Testis (tissue), 2 donors: ENCODE data around the gene PSMD8.

ENCODE experiments used
- POLR2A ChIP-seq: fragments of 450-650 bp; IDR thresholded peaks from one replicate; pipeline ENCODE4 v1.6.1; 2017; ENCODE audit warnings: antibody characterized with exemption, mild to moderate bottlenecking, moderate library complexity
- TF ChIP-seq, protein P1 (sequence below), 3 experiments: fragments of 450-650 bp in 2 of 3; fragments of 200-600 bp in 1 of 3; sonication (generic) in 1 of 3; IDR thresholded peaks; one replicate each; pipeline ENCODE4 v1.5.1; 2016 to 2019; ENCODE audit warnings: antibody characterized with exemption in 3 of 3, mild to moderate bottlenecking in 2 of 3, moderate library complexity in 1 of 3

GRCh38 chr19:38413416-38413815, 39.0 kb downstream of the PSMD8 start:
- TF ChIP-seq, protein P1, sequence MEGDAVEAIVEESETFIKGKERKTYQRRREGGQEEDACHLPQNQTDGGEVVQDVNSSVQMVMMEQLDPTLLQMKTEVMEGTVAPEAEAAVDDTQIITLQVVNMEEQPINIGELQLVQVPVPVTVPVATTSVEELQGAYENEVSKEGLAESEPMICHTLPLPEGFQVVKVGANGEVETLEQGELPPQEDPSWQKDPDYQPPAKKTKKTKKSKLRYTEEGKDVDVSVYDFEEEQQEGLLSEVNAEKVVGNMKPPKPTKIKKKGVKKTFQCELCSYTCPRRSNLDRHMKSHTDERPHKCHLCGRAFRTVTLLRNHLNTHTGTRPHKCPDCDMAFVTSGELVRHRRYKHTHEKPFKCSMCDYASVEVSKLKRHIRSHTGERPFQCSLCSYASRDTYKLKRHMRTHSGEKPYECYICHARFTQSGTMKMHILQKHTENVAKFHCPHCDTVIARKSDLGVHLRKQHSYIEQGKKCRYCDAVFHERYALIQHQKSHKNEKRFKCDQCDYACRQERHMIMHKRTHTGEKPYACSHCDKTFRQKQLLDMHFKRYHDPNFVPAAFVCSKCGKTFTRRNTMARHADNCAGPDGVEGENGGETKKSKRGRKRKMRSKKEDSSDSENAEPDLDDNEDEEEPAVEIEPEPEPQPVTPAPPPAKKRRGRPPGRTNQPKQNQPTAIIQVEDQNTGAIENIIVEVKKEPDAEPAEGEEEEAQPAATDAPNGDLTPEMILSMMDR (IDR thresholded peaks at IDR 0.05) = no peak
- TF ChIP-seq POLR2A = no peak
